A549 (cell line): ENCODE results near the gene WTAP. TPM values are rescaled to one million over a fixed set of nuclear protein-coding genes. Genes with fewer than 3 reads are reported as not detected.

Experiments
- ATAC-seq, 2 experiments: fragments of 200-7000 bp in 1 of 2; fragments of >200 bp in 1 of 2; cut with Nextera tagmentation in 1 of 2; cut with Tn5 transposase in 1 of 2; 3 replicates each; pipeline versions ENCODE4 v1.8.0 to v1.9.1; 2018 to 2020; ENCODE audit warnings: mild to moderate bottlenecking in 1 of 2, moderate library complexity in 1 of 2
- CTCF ChIA-PET: fragments of 300-600 bp; sonication (Branson Sonifier 250); formaldehyde crosslinking; extraction: SDS; loops from one replicate; lab custom pipeline; 2021; ENCODE audit warnings: antibody characterized with exemption, inconsistent platforms; lab: Yijun Ruan, JAX
- POLR2A ChIA-PET: fragments of 350-600 bp; formaldehyde crosslinking; extraction: SDS; loops from one replicate; lab custom pipeline; 2021; ENCODE audit warnings: antibody characterized with exemption, inconsistent platforms; lab: Yijun Ruan, JAX
- DNase-seq, 2 experiments: peaks; one replicate each; pipeline versions ENCODE4 v3.0.0 to v3.0.0-alpha.2; 2011 to 2016; ENCODE audit warnings: low read depth in 1 of 2, low spot score in 1 of 2
- FAIRE-seq: peaks from 2 replicates; lab custom pipeline; 2011; peaks lifted over from hg19 to GRCh38; lab: Jason Lieb, UNC
- H3K27ac ChIP-seq, 2 experiments: fragments of >200 bp; sonication (Bioruptor Twin); formaldehyde crosslinking; 3 replicates each; pipeline ENCODE4 v1.5.1; 2016 to 2017
- H3K4me1 ChIP-seq: fragments of >200 bp; sonication (Bioruptor Twin); formaldehyde crosslinking; 3 replicates; pipeline ENCODE4 v1.6.1; 2016
- H3K4me2 ChIP-seq: fragments of >200 bp; sonication (Bioruptor Twin); formaldehyde crosslinking; 3 replicates; pipeline ENCODE4 v1.6.1; 2016
- H3K4me3 ChIP-seq: fragments of >200 bp; sonication (Bioruptor Twin); formaldehyde crosslinking; 3 replicates; pipeline ENCODE4 v1.5.1; 2016
- H3K9me3 ChIP-seq: fragments of >200 bp; sonication (Bioruptor Twin); formaldehyde crosslinking; 3 replicates; pipeline ENCODE4 v1.6.1; 2016
- BCL3 ChIP-seq: fragments of >200 bp; sonication (Bioruptor Twin); formaldehyde crosslinking; IDR thresholded peaks from 3 replicates; pipeline ENCODE4 v1.6.1; 2016
- CBX2 ChIP-seq: fragments of 200-600 bp; sonication (generic); IDR thresholded peaks from 2 replicates; pipeline ENCODE4 v1.6.1; 2016; ENCODE audit warnings: low read depth, mild to moderate bottlenecking, borderline replicate concordance
- CBX8 ChIP-seq: fragments of 200-600 bp; sonication (generic); IDR thresholded peaks from 2 replicates; pipeline ENCODE4 v1.6.1; 2016
- CHD2 ChIP-seq: fragments of 150-350 bp; IDR thresholded peaks from 2 replicates; pipeline ENCODE4 v1.6.1; 2014; ENCODE audit warnings: low read length; ENCODE audit not compliant: partially characterized antibody
- CHD4 ChIP-seq: fragments of 200-600 bp; sonication (generic); IDR thresholded peaks from 2 replicates; pipeline ENCODE4 v1.6.1; 2016; ENCODE audit warnings: antibody characterized with exemption, mild to moderate bottlenecking, borderline replicate concordance
- FOSB ChIP-seq: fragments of 250-450 bp; sonication (Bioruptor Pico); IDR thresholded peaks from 2 replicates; pipeline ENCODE4 v1.5.0; 2020; ENCODE audit warnings: mild to moderate bottlenecking, moderate library complexity
- FOSL2 ChIP-seq, 2 experiments: fragments of 450-650 bp in 1 of 2; fragments of >200 bp in 1 of 2; sonication (Bioruptor Twin) in 1 of 2; formaldehyde crosslinking; IDR thresholded peaks; 2 replicates each; pipeline versions ENCODE4 v1.5.0 to v1.6.1; 2016 to 2020; ENCODE audit warnings: mild to moderate bottlenecking in 1 of 2, moderate library complexity in 1 of 2
- FOXS1 ChIP-seq: fragments of 250-450 bp; sonication (Bioruptor Pico); IDR thresholded peaks from 2 replicates; pipeline ENCODE4 v1.5.0; 2020; ENCODE audit warnings: mild to moderate bottlenecking, moderate library complexity
- HDAC2 ChIP-seq: fragments of 200-600 bp; sonication (generic); IDR thresholded peaks from 2 replicates; pipeline ENCODE4 v1.6.1; 2016
- HMGXB4 ChIP-seq: fragments of 250-450 bp; sonication (Bioruptor Pico); IDR thresholded peaks from 2 replicates; pipeline ENCODE4 v1.5.0; 2021; ENCODE audit warnings: mild to moderate bottlenecking, moderate library complexity, borderline replicate concordance
- HOXA7 ChIP-seq: fragments of 250-450 bp; sonication (Bioruptor Pico); IDR thresholded peaks from 2 replicates; pipeline ENCODE4 v1.5.0; 2020; ENCODE audit warnings: mild to moderate bottlenecking, moderate library complexity
- KDM5A ChIP-seq: fragments of 200-600 bp; sonication (generic); IDR thresholded peaks from 2 replicates; pipeline ENCODE4 v1.6.1; 2016; ENCODE audit warnings: antibody characterized with exemption, mild to moderate bottlenecking
- MYC ChIP-seq: IDR thresholded peaks from 2 replicates; pipeline ENCODE4 v1.6.1; 2012; ENCODE audit warnings: mild to moderate bottlenecking, inconsistent platforms, low read length, improper control_type of control experiment, borderline replicate concordance
- NR3C1 ChIP-seq: fragments of >200 bp; sonication (Bioruptor Twin); formaldehyde crosslinking; IDR thresholded peaks from 3 replicates; pipeline ENCODE4 v1.6.1; 2017
- PBX3 ChIP-seq: IDR thresholded peaks from 2 replicates; pipeline ENCODE4 v1.6.1; 2012
- POLR2A ChIP-seq: IDR thresholded peaks from 2 replicates; pipeline ENCODE4 v1.6.1; 2012; ENCODE audit warnings: mild to moderate bottlenecking, low read length
- RNF2 ChIP-seq: fragments of 200-600 bp; sonication (generic); IDR thresholded peaks from 2 replicates; pipeline ENCODE4 v1.6.1; 2016; ENCODE audit warnings: low read depth, mild to moderate bottlenecking, antibody characterized with exemption, moderate library complexity, borderline replicate concordance
- SMC3 ChIP-seq: fragments of >200 bp; sonication (Bioruptor Twin); formaldehyde crosslinking; IDR thresholded peaks from 3 replicates; pipeline ENCODE4 v1.6.1; 2018; ENCODE audit warnings: inconsistent platforms
- SREBF2 ChIP-seq: fragments of 450-650 bp; IDR thresholded peaks from 2 replicates; pipeline ENCODE4 v1.6.1; 2014; ENCODE audit warnings: mild to moderate bottlenecking, moderate library complexity
- TFCP2L1 ChIP-seq: fragments of 250-450 bp; sonication (Bioruptor Pico); IDR thresholded peaks from 2 replicates; pipeline ENCODE4 v1.5.0; 2021; ENCODE audit warnings: mild to moderate bottlenecking
- ZNF302 ChIP-seq: fragments of 250-450 bp; sonication (Bioruptor Pico); IDR thresholded peaks from 2 replicates; pipeline ENCODE4 v1.9.0; 2021; ENCODE audit warnings: inconsistent platforms, mild to moderate bottlenecking, moderate library complexity
- WGBS: methylation state at CpG from one replicate; pipeline ENCODE4 v1.1.6; 2017; ENCODE audit errors: missing lambda C conversion rate; 5-methylcytosine and 5-hydroxymethylcytosine counted together
- polyA plus RNA-seq, 4 experiments: library from polyadenylated mRNA; depleted of rRNA in 3 of 4; stranded (reverse); fragments of >200 nt; fragmentation: RNase III in 1 of 4; extraction: RNeasy Plus Mini Kit Qiagen cat#74134 plus additional on column Dnase treatment in 1 of 4; gene quantifications; 2 replicates in 3 of 4; 3 replicates in 1 of 4; pipeline ENCODE4 v1.2.3, GENCODE V29; 2011 to 2017
- TF ChIP-seq, protein P1 (sequence below): fragments of >200 bp; sonication (Bioruptor Twin); formaldehyde crosslinking; IDR thresholded peaks from 3 replicates; pipeline ENCODE4 v1.5.1; 2016
- TF ChIP-seq, protein P2 (sequence below): fragments of 250-450 bp; sonication (Bioruptor Pico); IDR thresholded peaks from 2 replicates; pipeline ENCODE4 v1.5.0; 2020; ENCODE audit warnings: low read depth, mild to moderate bottlenecking, moderate library complexity
- TF ChIP-seq, protein P3 (sequence below): fragments of 150-350 bp; IDR thresholded peaks from 2 replicates; pipeline ENCODE4 v1.6.1; 2014; ENCODE audit warnings: low read depth, mild to moderate bottlenecking, low read length

WTAP gene
- polyA plus RNA-seq, 2 of the 4 experiments (the other 2 are of a cell fraction), result 42.4 to 53.2 TPM

DNA sequence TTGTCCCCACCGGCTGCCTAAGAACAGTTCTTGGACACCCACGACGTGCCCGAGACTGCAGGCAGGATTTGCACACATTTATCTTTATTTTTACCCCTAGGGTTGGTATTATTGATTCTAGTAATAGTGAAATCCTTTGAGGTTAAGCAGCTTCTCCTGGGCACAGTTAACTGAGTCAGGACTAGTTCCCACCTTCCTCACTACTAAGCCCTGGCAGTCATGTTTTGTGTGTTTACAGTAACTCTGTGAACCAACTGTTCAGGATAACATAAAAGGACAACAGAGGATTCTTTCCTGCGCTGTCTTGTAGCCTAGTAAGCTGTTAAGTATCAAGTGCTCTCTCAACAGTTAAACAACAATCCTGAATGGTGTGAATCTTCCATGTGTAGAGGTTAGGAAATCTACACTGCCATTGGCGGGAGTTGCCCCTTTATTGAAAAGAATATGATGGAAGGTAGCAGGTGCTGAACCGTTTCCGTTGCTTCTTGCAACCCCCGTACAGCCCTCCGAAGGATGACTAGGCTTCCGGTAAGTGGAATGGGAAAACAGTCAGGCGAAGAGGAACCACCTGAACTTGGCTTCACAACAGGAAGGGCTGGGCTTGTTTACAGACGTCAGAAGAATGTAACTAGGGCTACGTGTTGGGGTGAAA, 33.3 kb upstream of the WTAP start (continued):
- TF ChIP-seq, protein P1, sequence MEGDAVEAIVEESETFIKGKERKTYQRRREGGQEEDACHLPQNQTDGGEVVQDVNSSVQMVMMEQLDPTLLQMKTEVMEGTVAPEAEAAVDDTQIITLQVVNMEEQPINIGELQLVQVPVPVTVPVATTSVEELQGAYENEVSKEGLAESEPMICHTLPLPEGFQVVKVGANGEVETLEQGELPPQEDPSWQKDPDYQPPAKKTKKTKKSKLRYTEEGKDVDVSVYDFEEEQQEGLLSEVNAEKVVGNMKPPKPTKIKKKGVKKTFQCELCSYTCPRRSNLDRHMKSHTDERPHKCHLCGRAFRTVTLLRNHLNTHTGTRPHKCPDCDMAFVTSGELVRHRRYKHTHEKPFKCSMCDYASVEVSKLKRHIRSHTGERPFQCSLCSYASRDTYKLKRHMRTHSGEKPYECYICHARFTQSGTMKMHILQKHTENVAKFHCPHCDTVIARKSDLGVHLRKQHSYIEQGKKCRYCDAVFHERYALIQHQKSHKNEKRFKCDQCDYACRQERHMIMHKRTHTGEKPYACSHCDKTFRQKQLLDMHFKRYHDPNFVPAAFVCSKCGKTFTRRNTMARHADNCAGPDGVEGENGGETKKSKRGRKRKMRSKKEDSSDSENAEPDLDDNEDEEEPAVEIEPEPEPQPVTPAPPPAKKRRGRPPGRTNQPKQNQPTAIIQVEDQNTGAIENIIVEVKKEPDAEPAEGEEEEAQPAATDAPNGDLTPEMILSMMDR, result no peak

GRCh38 chr6:159695984-159696383, 31.3 kb upstream of the WTAP start:
- H3K27ac ChIP-seq, result no peak overlapping the region
- peaks cover 24% of the 10 kb centered on the region for H3K4me1 ChIP-seq
- H3K4me2 ChIP-seq, result no peak overlapping the region
- DNase-seq (no peak), ATAC-seq (no peak), FAIRE-seq (no peak)
- H3K9me3 ChIP-seq, result no peaks in the 10 kb centered on the region
- H3K4me3 ChIP-seq, result no peak overlapping the region
- CTCF ChIA-PET, result interaction anchor here (1.5 kb wide), 1 partner anchor 18 kb away, joined by 4 read pairs; no protein-coding TSS in a partner anchor
- WGBS, result 100% methylated on average over 2 of the region's 2 CpGs
- POLR2A ChIA-PET, result no interaction called here
- no peak for TF ChIP-seq SMC3
- no peak for TF ChIP-seq HMGXB4 (CRISPR knock-in tag)
- TF ChIP-seq POLR2A, result no peak
- TF ChIP-seq ZNF302 (CRISPR knock-in tag), result no peak
- TF ChIP-seq FOXS1, result no peak
- TF ChIP-seq BCL3, result no peak
- no peak for TF ChIP-seq RNF2
- TF ChIP-seq MYC, result no peak
- TF ChIP-seq CBX2, result no peak

- peaks cover 23% of the 10 kb centered on the region for H3K4me1 ChIP-seq
- ATAC-seq (peak; percentile 34 to 57; a peak in 3 of 6 replicates), DNase-seq (no peak), FAIRE-seq (no peak)
- peak overlapping the region; percentile 70 to 88 for H3K27ac ChIP-seq
- WGBS, result 80% methylated on average over 1 of the region's 1 CpG
- POLR2A ChIA-PET, result interaction anchor here (0.7 to 2.0 kb wide), 6 partner anchors 9 to 89 kb away, joined by 3 to 7 read pairs (median 4); partner anchors contain the start of genes SOD2, TCP1 and WTAP
- H3K9me3 ChIP-seq, result no peaks in the 10 kb centered on the region
- no peak overlapping the region for H3K4me3 ChIP-seq
- H3K4me2 ChIP-seq, result peak overlapping the region; percentile 39
- CTCF ChIA-PET, result interaction anchor here (0.7 to 1.1 kb wide), 3 partner anchors 10 to 836 kb away, joined by 3 to 8 read pairs (median 3); no protein-coding TSS in a partner anchor
- TF ChIP-seq FOSL2 (IDR thresholded peaks at IDR 0.05), result no peak
- TF ChIP-seq FOSL2 (CRISPR knock-in tag; IDR thresholded peaks at IDR 0.05), result no peak
- TF ChIP-seq, protein P2, sequence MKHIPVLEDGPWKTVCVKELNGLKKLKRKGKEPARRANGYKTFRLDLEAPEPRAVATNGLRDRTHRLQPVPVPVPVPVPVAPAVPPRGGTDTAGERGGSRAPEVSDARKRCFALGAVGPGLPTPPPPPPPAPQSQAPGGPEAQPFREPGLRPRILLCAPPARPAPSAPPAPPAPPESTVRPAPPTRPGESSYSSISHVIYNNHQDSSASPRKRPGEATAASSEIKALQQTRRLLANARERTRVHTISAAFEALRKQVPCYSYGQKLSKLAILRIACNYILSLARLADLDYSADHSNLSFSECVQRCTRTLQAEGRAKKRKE, result no peak
- TF ChIP-seq TFCP2L1 (CRISPR knock-in tag), result no peak
- TF ChIP-seq CHD2, result no peak
- TF ChIP-seq CHD4, result no peak
- TF ChIP-seq KDM5A, result no peak
- TF ChIP-seq, protein P3, sequence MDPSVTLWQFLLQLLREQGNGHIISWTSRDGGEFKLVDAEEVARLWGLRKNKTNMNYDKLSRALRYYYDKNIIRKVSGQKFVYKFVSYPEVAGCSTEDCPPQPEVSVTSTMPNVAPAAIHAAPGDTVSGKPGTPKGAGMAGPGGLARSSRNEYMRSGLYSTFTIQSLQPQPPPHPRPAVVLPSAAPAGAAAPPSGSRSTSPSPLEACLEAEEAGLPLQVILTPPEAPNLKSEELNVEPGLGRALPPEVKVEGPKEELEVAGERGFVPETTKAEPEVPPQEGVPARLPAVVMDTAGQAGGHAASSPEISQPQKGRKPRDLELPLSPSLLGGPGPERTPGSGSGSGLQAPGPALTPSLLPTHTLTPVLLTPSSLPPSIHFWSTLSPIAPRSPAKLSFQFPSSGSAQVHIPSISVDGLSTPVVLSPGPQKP, result no peak
- TF ChIP-seq CBX8, result no peak
- no peak for TF ChIP-seq NR3C1
- no peak for TF ChIP-seq SREBF2
- TF ChIP-seq FOSB (CRISPR knock-in tag), result no peak
- no peak for TF ChIP-seq PBX3
- TF ChIP-seq HOXA7 (CRISPR knock-in tag), result no peak
- TF ChIP-seq HDAC2, result no peak
- TF ChIP-seq, all 56 proteins: peak for 0
Observed at GRCh38 chr6:159700970-159701369, 26.3 kb upstream of the WTAP start.
